Activated B cell treated with CpG ODN at 0.5 μM for 24 hours (primary cell): ENCODE measurements around the gene NRGN. TPM values are rescaled to one million over a fixed set of nuclear protein-coding genes. Genes with fewer than 3 reads are reported as not detected.
A peak's percentile ranks its signal among the peaks of the same experiment; 100 is the strongest.

Experiments
- ATAC-seq: fragments of 200-7000 bp; cut with Tn5 transposase; one replicate; pipeline ENCODE4 v1.10.0; 2021; ENCODE audit warnings: low read depth, mild to moderate bottlenecking, moderate library complexity
- CTCF ChIA-PET: fragments of 350-600 bp; sonication (Branson Sonifier 250); formaldehyde crosslinking; loops from one replicate; lab custom pipeline; 2021; ENCODE audit warnings: antibody characterized with exemption; lab: Charles Lee
- POLR2A ChIA-PET: fragments of 350-600 bp; sonication (Branson Sonifier 250); formaldehyde crosslinking; loops from one replicate; lab custom pipeline; 2021; ENCODE audit warnings: antibody characterized with exemption; lab: Charles Lee
- DNase-seq: peaks from one replicate; pipeline ENCODE4 v3.0.0; 2022
- H3K27ac Mint-ChIP-seq: one replicate; pipeline ENCODE4 v1.8.0; 2020; ENCODE audit warnings: mixed read lengths
- H3K27me3 Mint-ChIP-seq: one replicate; pipeline ENCODE4 v1.8.0; 2021; ENCODE audit warnings: mixed read lengths
- H3K36me3 Mint-ChIP-seq: one replicate; pipeline ENCODE4 v1.8.0; 2021; ENCODE audit warnings: low read depth, mixed read lengths
- H3K4me1 Mint-ChIP-seq: one replicate; pipeline ENCODE4 v1.8.0; 2021; ENCODE audit warnings: mixed read lengths
- H3K4me3 Mint-ChIP-seq: one replicate; pipeline ENCODE4 v1.8.0; 2020; ENCODE audit warnings: mild to moderate bottlenecking, mixed read lengths
- H3K9me3 Mint-ChIP-seq: one replicate; pipeline ENCODE4 v1.8.0; 2020; ENCODE audit warnings: mixed read lengths
- intact Hi-C: fragments of 100-400 bp; cut with micrococcal nuclease; formaldehyde crosslinking; loops from one replicate; pipeline ENCODE4 v1.15.1; 2024
- total RNA-seq: library from RNA; stranded (reverse); gene quantifications from 2 replicates; pipeline ENCODE4 v1.2.3, GENCODE V29; 2022
- TF ChIP-seq, protein P1 (sequence below): fragments of 200-600 bp; IDR thresholded peaks from one replicate; pipeline ENCODE4 v1.8.0; 2022; ENCODE audit warnings: antibody characterized with exemption, mild to moderate bottlenecking

NRGN gene
- total RNA-seq, 1 donor from 2014 or later: 1.0 TPM

DNA sequence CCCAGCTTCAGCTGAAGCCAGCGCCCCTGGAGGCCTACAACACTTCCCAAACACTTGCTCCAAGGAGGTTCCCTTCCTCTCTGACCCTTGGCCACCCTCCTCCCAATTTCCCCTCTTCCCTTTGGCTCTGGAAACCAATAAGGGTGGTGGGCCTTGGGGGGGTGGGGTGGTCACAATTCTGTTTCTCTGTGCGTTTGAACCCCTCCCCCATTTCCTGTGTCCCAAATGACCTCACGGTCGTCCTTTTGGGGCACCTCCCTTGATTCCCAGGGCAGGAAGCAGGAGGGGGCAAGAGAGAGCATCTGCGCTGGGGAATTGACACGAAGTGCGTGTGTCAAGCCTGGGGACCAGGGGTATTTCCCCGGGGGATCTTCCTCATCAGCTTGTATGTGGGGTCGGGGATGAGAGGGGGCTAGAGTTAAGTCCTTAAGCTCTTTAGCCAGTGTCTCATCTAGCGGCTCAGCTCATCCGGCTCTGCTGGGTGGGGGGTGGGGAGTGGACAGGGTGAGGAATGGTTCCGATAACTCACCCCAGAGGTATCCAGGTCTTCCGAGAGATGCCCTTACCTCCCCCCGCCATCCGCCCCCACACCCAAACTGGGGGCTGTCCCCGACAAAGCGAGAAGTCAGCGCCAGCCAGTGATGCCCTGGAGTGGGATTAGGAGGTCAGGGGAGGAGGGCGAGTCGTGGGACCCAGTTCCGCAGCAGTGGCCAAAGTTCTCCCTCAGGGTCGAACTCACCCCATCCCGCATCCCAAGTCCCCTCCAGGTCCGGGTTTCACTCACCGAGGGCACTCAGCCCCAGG is 21.8 kb downstream of the NRGN start:
- H3K36me3 Mint-ChIP-seq: peaks cover 9% of the 10 kb centered on the region
- H3K27ac Mint-ChIP-seq: peak overlapping the region; percentile 53
- intact Hi-C loops: loop anchor here (2.0 to 10.0 kb wide), 4 partner anchors 191 to 1507 kb away; partner anchors contain the start of genes CCDC15, FOXRED1, HYLS1 and SRPRA
- H3K27me3 Mint-ChIP-seq: peaks cover 2% of the 10 kb centered on the region
- peaks cover 50% of the 10 kb centered on the region for H3K4me1 Mint-ChIP-seq
- TF ChIP-seq, protein P1, sequence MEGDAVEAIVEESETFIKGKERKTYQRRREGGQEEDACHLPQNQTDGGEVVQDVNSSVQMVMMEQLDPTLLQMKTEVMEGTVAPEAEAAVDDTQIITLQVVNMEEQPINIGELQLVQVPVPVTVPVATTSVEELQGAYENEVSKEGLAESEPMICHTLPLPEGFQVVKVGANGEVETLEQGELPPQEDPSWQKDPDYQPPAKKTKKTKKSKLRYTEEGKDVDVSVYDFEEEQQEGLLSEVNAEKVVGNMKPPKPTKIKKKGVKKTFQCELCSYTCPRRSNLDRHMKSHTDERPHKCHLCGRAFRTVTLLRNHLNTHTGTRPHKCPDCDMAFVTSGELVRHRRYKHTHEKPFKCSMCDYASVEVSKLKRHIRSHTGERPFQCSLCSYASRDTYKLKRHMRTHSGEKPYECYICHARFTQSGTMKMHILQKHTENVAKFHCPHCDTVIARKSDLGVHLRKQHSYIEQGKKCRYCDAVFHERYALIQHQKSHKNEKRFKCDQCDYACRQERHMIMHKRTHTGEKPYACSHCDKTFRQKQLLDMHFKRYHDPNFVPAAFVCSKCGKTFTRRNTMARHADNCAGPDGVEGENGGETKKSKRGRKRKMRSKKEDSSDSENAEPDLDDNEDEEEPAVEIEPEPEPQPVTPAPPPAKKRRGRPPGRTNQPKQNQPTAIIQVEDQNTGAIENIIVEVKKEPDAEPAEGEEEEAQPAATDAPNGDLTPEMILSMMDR: no peak
- DNase-seq (no peak), ATAC-seq (no peak)
- no peaks in the 10 kb centered on the region for H3K9me3 Mint-ChIP-seq
- ChIA-PET CTCF (interaction anchor here (0.7 to 10.0 kb wide), 7 partner anchors 16 to 117 kb away, joined by 3 to 162 read pairs (median 5); no protein-coding TSS in a partner anchor), POLR2A (interaction anchor here (0.6 to 1.7 kb wide), 7 partner anchors 14 to 90 kb away, joined by 3 to 12 read pairs (median 6); partner anchors contain the start of genes MSANTD2, SIAE and SPA17)
- peak overlapping the region; percentile 81 for H3K4me3 Mint-ChIP-seq

DNA sequence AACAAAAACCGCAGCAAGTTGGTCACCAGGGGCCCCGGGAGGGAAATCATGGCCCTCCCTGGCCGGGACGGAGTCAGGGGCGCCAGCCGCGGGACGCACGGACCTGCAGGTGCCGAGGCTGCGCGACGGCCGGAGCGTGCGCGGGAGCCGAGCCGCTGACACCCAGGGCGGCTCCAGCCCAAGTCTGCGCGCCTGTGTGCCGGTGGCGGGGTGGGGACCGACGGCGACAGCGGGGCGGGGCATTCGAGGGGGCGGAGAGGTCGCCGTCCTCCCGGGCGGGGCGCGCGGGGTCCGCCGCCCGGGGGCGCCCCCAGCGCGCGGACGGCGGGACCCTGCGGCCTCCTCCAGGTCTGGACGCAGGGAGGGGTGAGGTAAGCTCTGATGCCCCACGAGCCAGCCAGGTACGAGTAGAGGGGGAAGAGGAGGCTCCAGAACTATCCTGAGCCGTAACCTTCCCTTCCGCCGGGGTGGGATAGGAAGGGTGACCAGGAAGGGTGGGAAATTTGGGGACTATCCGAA is 22.4 kb downstream of the NRGN start, which contains the start of gene ESAM:
Gene ESAM, minus strand, starts transcription at position 186 of the 519 bp plus-strand sequence. Its CDS starts 136 bp downstream, at position 50.
- TF ChIP-seq, protein P1: no peak
- H3K27me3 Mint-ChIP-seq: peaks cover 2% of the 10 kb centered on the region
- ChIA-PET POLR2A (interaction anchor here (1.0 to 1.7 kb wide), 6 partner anchors 16 to 91 kb away, joined by 4 to 12 read pairs (median 6); partner anchors contain the start of genes MSANTD2, SIAE and SPA17), CTCF (interaction anchor here (0.7 to 10.0 kb wide), 15 partner anchors 9 to 117 kb away, joined by 3 to 162 read pairs (median 4); no protein-coding TSS in a partner anchor)
- no peaks in the 10 kb centered on the region for H3K9me3 Mint-ChIP-seq
- DNase-seq (peak; percentile 72), ATAC-seq (peak; percentile 63)
- H3K4me3 Mint-ChIP-seq: peak within 1 kb of the TSS; percentile 96
- intact Hi-C loops: loop anchor here (5.0 to 10.0 kb wide), 3 partner anchors 190 to 1125 kb away; partner anchors contain the start of genes CCDC15 and HYLS1
- peak within 1 kb of the TSS; percentile 81 for H3K27ac Mint-ChIP-seq
- H3K36me3 Mint-ChIP-seq: peaks cover 14% of the 10 kb centered on the region
- peaks cover 50% of the 10 kb centered on the region for H3K4me1 Mint-ChIP-seq

DNA sequence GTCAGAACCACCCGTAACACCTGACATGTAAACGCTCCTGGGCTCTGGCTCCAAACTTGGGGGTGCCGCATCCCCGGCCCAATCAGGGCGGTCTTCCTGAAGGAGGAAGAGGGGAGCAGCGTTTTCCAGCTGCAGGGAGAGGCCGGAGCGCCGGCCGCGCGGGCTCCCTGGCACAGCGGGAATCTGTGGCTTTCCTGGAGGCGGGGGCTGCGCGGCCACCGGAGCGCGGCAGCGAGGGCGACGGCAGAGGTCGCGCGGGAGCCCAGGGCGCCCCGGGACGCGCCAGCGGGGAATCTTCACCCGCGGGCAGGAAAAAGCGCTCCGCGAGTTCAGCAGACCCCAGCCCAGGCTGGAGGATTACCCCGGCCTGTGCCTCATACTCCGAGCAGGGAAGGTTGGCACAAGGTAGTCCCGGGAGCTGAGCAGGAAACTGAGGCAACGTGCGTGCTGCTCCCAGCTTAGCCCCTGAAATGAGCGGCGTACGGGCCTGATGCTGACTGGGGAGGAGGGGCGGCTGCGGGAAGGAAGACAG is 22.9 kb downstream of the NRGN start:
- ChIA-PET CTCF (interaction anchor here (0.7 to 10.0 kb wide), 15 partner anchors 10 to 119 kb away, joined by 3 to 162 read pairs (median 4); no protein-coding TSS in a partner anchor), POLR2A (interaction anchor here (0.9 to 1.9 kb wide), 7 partner anchors 16 to 94 kb away, joined by 4 to 17 read pairs (median 5); partner anchors contain the start of genes MSANTD2, SIAE and SPA17)
- Mint-ChIP-seq H3K27me3 (peaks cover 2% of the 10 kb centered on the region), H3K27ac (peak overlapping the region; percentile 81), H3K9me3 (no peaks in the 10 kb centered on the region), H3K4me3 (peak overlapping the region; percentile 96), H3K4me1 (peaks cover 50% of the 10 kb centered on the region), H3K36me3 (peaks cover 19% of the 10 kb centered on the region)
- intact Hi-C loops: loop anchor here (1.0 to 10.0 kb wide), 11 partner anchors 16 to 1125 kb away; partner anchors contain the start of genes CCDC15, HYLS1, SIAE and SPA17
- DNase-seq (no peak), ATAC-seq (peak; percentile 3)
- TF ChIP-seq, protein P1: no peak

DNA sequence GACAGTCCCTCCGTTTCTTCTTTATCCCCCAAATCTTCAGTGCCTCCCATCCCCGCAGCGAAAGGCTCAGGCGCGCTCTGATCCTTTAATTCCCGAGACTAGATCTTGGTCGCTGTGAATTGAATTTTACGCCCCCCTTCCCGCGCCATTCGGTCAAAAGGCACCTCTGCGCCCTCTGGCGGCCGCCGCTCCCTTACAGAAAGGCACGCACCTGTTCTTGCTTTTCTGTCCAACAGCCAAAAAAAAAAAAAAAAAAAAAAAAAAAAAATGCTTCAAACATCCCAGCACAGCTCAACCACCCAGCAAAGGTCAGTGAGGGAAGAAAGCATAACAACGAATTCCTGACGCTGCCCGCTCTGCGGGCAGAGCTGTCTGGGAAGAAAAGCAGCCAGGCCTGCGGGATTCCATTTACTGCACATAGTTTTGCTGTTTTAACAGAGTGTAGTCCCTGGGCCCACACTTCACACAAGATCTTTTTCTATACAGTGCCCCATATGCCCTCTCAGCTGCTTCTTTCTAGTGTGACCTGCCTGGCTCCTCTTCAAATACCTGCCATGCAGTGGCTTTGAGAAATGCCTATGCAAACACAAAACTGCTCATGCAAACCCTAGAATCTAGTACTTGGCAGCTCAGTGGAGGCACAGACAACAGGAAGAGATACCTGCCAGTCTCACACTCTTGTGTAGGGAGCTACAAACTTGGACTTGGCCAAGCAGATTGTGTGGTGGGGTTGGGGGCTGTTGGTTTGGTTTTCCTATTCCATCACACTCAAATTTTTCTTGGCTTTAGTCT is 23.6 kb downstream of the NRGN start:
- Mint-ChIP-seq H3K4me1 (peaks cover 44% of the 10 kb centered on the region), H3K27ac (peak overlapping the region; percentile 81), H3K4me3 (peak overlapping the region; percentile 96), H3K27me3 (peaks cover 2% of the 10 kb centered on the region), H3K9me3 (no peaks in the 10 kb centered on the region), H3K36me3 (peaks cover 22% of the 10 kb centered on the region)
- intact Hi-C loops: loop anchor here (1.0 to 10.0 kb wide), 11 partner anchors 17 to 1124 kb away; partner anchors contain the start of genes CCDC15, HYLS1, SIAE and SPA17
- ChIA-PET POLR2A (interaction anchor here (0.6 to 1.9 kb wide), 9 partner anchors 10 to 94 kb away, joined by 3 to 17 read pairs (median 4); partner anchors contain the start of genes MSANTD2, SIAE and SPA17), CTCF (interaction anchor here (0.6 to 10.0 kb wide), 21 partner anchors 10 to 194 kb away, joined by 3 to 162 read pairs (median 4); partner anchors contain the start of genes SIAE, SPA17 and VSIG2)
- peak; percentile 26 for ATAC-seq
- DNase-seq: peak; percentile 83
- TF ChIP-seq, protein P1: peak; percentile 31
